Uterus (tissue), 2 donors: Measurements from ENCODE around the gene PSTK.

Experiments used
- CTCF ChIP-seq, 4 experiments: fragments of 200-600 bp in 2 of 4; fragments of 450-650 bp in 2 of 4; sonication (generic) in 2 of 4; IDR thresholded peaks; one replicate each; pipeline ENCODE4 v1.5.1; 2016 to 2019; ENCODE audit warnings: antibody characterized with exemption in 4 of 4, mild to moderate bottlenecking in 2 of 4, moderate library complexity in 1 of 4
- POLR2A ChIP-seq, 2 donors: fragments of 450-650 bp; IDR thresholded peaks; one replicate each; pipeline ENCODE4 v1.6.1; 2016; ENCODE audit warnings: antibody characterized with exemption in 2 of 2, mild to moderate bottlenecking in 1 of 2, moderate library complexity in 1 of 2

DNA sequence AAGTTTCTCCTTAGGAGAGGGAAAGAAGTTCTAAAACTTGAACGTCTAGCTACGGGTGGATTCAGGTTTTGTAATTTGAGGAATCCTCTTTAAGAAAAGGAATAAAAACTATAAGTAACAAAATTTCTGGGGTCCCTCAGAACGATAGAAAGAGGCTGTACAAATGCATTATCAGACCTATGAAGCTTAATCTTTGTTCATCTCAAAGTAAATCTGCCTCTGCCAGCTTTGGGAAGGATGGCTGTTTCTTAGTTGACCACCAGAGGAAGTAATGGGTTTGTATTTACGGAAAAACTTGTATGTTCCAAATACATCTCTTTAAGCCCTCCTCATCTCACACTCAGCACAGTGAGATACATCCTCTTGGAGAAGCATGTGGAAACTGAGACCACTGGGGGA is 864 bp downstream of the PSTK start:
- TF ChIP-seq CTCF (IDR thresholded peaks at IDR 0.05) (peak in 3 of 4 experiments; percentile 17 to 50 (median 49)), POLR2A (IDR thresholded peaks at IDR 0.05) (no peak)
